GM19099 (cell line): ENCODE results near the gene TKT.
A peak's percentile ranks its signal among the peaks of the same experiment; 100 is the strongest.

Experiments used
- POLR2A ChIP-seq: IDR thresholded peaks from 3 replicates; pipeline ENCODE4 v1.6.1; 2011; ENCODE audit warnings: low read depth; ENCODE audit not compliant: insufficient read length; ENCODE audit errors: extremely low read depth

TKT gene

DNA sequence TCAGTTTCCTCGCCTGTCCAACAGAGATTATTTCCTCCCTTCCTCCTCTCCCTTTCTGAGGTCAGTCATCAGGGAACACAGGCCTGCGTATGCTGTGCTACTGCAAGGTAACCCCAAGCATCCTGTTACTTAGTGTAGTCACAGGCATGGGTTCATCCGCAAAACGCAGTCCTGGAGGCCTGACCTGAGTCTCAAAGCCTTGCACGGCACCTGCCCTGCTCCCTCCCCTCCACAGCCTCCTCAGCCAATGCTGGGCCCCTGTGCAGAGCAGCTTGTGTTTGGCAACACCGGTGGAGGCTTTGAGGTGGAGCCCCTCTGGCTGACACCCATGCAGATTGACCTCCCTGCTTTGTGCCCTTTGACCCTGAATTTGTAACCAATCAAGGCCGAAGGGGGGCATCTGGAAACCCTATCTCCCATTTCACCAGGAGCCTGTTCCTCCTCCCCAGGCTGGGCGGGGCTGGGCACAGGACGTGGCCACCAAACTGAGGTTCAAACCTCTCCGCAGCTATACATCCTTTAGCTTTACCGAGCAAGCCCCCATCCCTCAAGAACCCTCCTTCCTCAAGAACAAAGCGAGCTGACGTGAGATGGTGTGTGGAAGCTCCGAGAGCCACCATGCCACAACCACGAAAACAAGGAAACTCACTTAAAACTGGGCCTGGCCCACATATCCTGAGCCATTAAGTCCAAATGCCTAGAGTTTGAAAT lies 21.5 kb downstream of the TKT start:
- TF ChIP-seq POLR2A, result peak; percentile 3

DNA sequence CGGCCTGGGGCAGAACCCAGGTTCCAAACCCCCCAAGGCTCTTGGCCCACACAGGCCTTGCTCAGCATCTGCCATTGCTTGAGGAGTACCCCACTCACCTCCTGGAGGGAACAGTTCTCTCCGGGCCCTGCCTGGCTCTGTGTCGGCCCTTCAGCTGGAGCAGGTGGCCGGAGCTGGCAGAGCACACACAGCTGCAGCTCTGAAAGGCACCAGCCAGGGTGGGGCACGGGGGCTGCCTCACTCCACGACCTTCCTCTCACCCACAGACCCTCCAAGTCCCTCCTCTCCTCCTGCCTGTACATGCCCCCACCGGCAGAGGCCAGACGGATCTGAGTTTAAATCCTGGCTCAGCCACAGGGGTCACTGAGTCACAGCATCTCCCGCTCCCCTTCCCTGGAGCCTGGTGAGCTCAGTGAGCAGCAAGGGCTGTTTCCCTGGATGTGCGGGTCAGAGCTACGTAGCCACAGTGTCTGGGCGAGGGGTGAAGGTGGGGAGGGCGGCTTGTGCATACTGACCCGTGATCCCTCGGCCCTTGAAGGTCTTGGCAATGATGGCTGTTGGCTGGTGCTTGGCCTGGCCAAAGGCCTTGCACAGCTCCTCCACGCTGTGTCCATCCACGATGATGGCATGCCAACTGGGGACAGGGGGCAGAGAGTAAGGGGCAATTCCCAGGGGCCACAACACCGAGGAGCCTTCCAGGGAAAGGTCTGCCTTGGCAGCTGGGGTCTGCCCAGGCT lies 23.0 kb downstream of the TKT start:
- no peak for TF ChIP-seq POLR2A

DNA sequence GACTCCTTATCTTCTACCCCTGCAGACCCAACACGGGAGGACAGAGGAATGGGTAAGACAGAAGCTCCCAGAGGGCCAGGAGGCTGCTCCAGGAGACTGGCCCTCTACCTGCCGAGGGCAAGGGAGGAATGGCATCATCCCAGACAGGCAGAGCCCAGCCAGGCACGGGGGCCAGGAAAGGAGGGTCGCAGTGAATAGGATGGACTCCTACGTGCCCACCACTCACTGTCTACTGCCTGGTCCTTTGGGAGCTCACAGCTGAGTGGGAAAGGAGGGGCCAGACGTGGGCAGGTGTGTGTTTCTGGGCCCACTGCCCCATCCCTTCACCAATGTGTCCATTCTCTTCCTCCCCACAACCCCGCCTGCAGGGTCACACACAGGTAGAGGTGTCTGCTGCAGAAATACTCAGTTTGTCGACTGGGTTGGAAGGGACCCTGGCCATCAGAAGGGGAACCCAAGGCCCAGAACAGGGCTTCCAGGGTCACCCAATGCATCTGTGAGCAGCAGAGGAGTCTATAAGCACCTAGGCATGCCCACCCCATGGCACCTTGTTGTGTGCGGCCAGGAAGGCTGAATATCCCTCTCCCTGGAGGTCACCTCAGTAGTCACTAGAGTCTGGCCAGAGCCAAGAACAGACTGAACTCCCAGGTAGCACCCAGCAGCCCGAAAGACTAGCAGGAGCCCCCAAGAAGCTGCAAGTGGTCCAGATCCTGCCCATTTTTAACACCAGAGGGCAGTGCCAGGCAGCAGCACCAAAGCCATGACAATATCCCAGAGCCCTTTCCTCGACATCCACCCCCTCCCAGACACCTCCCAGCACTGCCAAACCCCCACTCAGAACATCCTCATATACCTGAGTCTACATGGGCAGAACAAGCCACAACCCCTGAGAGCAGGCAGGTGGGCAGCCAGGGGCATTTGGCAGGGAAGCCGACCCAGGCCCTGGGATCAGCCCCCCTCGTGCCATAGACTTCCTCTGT lies 24.0 kb downstream of the TKT start:
- TF ChIP-seq POLR2A, result no peak

DNA sequence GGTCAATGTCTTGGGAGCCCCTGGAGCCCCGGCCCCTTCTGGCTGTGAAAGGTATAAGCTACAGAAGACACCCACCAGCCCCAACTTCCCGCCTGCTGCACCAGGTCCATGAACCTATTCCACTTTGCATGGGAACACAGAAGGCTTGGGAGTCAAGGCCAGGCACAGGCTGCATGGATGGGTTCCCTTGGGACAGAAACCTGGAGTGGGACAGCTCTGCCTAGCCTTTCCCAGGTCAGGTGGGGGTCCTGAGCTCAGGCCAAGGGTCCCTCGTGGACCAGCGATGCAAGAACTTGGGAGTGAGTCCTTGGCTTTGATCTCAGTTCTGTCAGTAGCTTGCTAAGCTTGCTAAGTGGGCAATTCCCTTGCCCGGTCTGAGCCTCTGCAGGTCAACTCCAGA lies 25.0 kb downstream of the TKT start:
- no peak for TF ChIP-seq POLR2A

DNA sequence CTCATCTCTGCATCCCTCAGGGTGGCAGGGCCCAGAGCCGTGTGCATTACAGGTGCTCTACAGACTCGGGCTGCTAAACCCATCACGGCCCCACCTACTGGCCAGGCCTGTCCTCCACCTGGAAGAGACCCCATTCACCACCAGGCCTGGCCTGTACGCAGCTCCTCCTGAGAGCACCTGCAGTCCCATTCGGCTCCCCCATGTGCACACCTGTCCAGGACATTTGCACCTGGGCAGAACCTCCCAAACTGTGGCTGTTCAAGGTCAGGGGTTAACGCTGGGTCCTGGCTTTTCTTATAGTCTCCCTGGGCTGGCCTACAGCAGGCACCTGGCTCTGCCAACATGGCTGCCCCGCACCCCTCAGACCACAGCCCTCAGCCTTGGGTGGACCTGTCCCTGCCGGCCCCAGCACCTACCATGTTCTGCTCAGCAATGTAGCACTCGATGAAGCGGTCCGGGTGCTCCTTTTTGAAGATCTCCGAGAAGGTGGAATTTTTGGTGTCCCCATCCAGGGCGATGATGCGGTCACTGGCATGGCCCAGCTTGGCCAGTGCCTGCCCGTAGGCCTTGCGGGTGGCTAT lies 25.7 kb downstream of the TKT start:
- TF ChIP-seq POLR2A, result no peak

DNA sequence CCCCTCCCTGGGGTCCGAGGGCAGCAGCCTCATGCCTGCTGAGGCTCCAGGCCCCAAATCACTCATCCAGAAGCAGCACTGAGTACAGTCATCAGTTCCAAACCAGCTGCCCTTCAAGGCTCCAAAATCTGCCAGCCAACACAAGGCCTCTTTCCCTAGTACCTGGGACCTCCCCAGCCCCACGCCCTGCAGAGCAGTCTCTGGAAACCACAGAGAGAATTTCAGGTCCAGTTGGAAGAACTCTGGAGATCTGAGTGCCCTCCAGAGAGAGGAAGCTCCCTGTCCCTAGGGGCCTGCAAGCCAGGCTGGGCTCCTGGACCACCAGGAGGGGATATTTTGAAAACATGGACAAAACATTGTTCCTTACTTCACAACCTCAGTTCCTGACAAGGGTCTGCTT lies 26.2 kb downstream of the TKT start:
- no peak for TF ChIP-seq POLR2A

DNA sequence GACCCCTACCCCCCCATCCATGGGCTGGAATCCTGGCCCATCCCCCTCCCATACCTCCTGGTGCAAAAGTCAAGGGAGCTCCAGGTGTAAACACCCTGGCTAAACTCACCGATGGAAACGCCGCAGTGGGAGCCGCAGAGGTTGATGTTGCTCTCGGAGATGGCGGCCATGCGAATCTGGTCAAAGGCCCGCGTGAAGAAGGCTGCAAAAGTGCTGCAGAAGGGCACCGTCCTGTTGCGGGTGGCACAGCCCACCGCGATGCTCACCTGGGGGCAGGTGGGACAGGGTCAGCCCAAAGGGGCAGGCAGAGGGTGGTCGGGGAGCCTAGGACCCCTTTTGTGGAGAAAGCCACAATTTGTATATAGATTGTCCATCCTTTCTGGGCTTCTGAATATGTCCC lies 26.7 kb downstream of the TKT start:
- TF ChIP-seq POLR2A, result no peak

DNA sequence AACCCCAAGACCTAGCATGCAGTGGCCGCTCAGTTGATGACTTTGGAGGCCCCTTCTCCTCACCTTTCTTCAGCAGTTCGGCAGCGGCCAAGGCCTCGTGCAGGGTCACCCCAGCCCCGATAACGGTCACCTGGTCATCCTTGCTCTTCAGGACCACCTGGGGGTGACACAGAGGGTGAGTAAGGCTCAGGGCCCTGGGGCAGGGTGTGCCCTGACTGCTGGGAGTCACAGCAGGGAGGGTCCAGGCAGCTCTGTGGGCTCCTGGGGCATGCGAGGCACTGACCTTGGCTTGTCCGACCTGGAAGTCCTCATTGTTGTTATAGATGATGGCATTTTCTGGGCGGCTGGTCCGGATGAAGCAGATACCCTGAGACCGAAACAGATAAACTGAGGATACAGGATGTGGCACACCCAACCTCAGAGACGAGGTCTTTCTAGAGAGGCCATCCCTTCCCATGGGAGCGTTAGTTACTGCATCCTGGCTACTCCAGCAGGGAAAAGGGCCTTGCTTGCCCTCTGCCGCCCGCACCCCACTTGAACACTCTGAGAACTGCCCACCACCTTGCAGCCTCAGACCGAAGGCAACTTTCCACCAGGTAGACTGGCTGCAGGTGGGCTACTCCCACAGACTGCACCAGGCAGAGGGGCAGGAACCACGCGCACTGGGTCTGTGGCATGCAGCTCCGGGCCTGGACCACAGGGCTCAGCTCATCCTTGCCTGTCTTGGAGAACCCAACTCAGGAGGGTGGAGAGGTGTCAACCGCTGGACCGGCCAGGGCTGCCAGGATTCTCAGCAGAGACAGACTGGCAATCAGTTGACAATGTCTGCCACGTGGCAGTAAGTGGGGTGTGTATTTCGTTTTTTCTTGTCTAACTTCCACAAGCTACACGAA lies 27.6 kb downstream of the TKT start:
- TF ChIP-seq POLR2A, result no peak

DNA sequence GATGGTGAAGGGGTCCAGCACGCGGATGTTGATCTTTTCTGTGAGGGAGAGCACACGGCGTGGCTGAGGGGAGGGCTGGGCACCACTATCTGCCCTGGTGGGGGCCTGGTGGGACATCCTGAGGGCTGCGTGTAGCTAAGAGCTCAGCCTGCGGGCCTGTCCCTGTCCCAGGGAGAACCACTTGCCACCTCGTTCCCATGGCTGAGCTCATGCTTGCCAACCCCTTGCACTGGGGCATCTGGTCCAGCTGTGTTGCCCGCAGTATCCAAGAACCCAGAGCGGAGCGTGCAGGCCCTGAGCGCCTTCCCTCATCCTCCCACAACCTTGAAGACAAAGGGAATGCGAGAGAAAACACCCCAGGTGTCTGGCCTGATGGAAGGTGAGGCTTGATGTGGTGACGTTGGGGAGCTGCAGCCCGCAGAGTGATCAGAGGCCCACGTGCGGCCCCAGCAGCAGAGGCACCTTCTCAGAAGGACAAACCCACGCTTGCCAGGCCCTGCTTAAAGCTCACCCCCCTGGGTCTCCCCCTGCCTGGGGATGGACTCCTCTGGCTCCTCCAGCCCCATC lies 28.9 kb downstream of the TKT start:
- TF ChIP-seq POLR2A, result no peak

DNA sequence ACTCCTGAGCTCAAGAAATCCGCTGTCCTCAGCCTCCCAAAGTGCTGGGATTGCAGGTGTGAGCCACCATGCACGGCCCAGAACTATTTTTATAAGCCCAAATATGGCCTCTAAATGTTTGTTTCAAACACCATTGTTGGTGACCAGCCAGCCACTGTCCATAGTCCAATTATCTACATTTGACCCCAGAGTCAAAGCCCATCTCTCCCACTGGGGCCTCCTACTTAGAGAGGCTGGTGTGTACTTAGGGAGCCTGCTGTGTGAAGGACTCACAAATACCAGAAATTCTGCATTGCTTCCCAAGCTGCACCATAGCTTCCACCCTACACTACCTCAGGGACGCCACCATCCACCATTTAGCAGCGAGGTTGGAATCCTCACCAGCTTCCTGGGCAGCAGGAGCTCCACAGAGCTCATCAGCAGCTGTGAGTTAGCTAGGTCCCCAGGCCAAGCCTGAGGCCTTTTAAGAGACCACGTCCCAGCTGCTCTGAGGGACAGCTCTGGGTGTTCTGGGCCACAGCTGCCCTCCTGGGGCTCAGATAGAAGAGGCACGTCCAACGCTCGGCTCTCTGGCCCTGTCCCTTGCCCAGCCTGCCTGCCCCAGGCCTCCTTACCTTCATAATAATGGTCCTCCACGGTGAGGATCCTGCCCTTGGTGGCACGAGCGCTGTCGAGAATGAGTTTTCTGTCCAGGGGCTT lies 29.5 kb downstream of the TKT start:
- TF ChIP-seq POLR2A, result no peak

DNA sequence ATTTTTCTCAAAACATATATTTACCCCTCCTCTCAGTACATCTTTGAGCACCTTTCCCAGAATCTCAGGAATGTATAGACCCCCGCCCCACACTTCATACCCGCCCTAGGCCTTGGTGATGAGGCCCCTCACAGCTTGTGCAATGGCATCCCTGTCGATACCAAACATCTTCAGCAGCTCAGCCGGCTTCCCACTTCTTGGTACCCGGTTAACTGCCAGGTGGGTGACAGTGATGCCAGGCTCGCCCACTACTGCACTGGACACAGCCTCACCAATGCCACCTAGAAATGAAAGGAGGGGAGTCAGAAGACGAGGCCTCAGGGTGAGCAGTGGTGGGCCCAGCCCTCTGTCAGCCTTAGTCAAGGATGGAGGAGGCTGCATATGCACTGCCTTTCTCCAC lies 30.2 kb downstream of the TKT start:
- TF ChIP-seq POLR2A, result no peak

DNA sequence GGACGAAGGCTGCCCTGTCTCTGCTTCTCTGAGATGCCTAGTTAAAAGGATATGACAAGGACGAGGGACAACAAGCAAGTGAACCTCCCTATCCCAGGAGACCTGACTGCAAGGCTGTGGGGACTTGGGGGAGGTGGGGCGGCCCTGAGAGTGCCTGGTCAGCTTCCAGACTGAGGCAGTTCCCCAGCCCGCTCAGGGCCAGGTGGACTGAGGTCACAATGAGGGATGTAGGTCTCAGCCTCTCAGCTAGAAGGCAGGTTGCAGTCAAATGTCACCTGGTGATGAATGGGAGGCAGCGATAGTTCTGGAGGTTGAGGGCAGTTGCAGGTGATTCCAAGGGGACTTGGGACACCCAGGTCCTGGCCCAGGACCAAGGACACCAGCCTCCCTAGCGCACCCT lies 30.6 kb downstream of the TKT start:
- TF ChIP-seq POLR2A, result no peak

DNA sequence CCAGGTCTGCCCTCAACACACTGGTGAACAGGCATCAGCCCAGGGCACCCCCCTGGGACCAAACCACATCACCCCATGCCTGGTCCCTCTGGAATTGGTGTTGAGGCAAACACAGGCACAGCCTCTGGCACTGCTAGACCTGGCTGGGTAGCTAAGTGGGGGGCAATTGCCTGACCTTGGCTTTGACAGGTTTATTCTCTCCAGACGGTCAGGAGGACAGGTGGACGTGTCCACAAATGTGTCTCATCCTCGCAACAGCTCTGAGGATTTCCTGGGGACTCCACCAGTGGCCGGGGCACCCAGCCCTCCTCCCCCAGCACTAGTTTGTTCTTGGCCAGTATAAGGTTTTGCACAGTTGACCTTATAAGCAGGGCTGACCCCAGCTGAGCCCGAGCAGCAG lies 31.3 kb downstream of the TKT start:
- TF ChIP-seq POLR2A, result no peak
